OCI-LY3 (cell line): ENCODE data around the gene IPO5.
"Not testable (repeated sequence)": the region's sequence is repeated elsewhere in the genome, so short reads cannot be mapped to it uniquely, and the experiment has no call there.

Experiments
- H2AFZ ChIP-seq: fragments of 200-600, 300-600 bp; shearing (Covaris generic); 2 replicates; pipeline ENCODE4 v1.6.0; 2014; ENCODE audit warnings: antibody characterized with exemption, low read depth, low read length
- H3K27ac ChIP-seq: fragments of 200-600, 300-600 bp; sonication (generic); 2 replicates; pipeline ENCODE4 v1.5.1; 2014; ENCODE audit warnings: mild to moderate bottlenecking, low read length, moderate library complexity, mixed read lengths
- H3K27me3 ChIP-seq: fragments of 200-600, 300-600 bp; sonication (generic); 2 replicates; pipeline ENCODE4 v1.6.1; 2014; ENCODE audit warnings: low read depth, low read length, mixed read lengths
- H3K36me3 ChIP-seq: fragments of 200-600, 300-600 bp; sonication (generic); replicated peaks from 2 replicates; pipeline ENCODE3; 2014; ENCODE audit warnings: low read depth, low read length, mixed read lengths
- H3K4me1 ChIP-seq: fragments of 300-600, 200-600 bp; sonication (generic); 2 replicates; pipeline ENCODE4 v1.6.1; 2014; ENCODE audit warnings: low read length, mixed read lengths
- H3K4me2 ChIP-seq: fragments of 200-600, 300-600 bp; sonication (generic); 2 replicates; pipeline ENCODE4 v1.6.1; 2014; ENCODE audit warnings: low read length, mixed read lengths
- H3K4me3 ChIP-seq: fragments of 300-600, 200-600 bp; sonication (generic); 2 replicates; pipeline ENCODE4 v1.5.1; 2014; ENCODE audit warnings: antibody characterized with exemption, mild to moderate bottlenecking, low read length, moderate library complexity
- H3K79me2 ChIP-seq: fragments of 300-600, 200-600 bp; shearing (Covaris generic); 2 replicates; pipeline ENCODE4 v1.6.1; 2014; ENCODE audit warnings: mild to moderate bottlenecking, low read length, mixed read lengths
- H3K9ac ChIP-seq: fragments of 300-600, 200-600 bp; shearing (Covaris generic); 2 replicates; pipeline ENCODE4 v1.6.0; 2014; ENCODE audit warnings: mild to moderate bottlenecking, low read length, moderate library complexity
- H3K9me3 ChIP-seq: fragments of 200-600, 300-600 bp; shearing (Covaris generic); 2 replicates; pipeline ENCODE4 v1.6.1; 2014; ENCODE audit warnings: low read length, mixed read lengths; ENCODE audit not compliant: insufficient read depth
- H4K20me1 ChIP-seq: fragments of 200-600, 300-600 bp; sonication (generic); 2 replicates; pipeline ENCODE4 v1.6.1; 2016; ENCODE audit warnings: low read length, mixed read lengths; ENCODE audit not compliant: insufficient read depth
- EZH2phosphoT487 ChIP-seq: fragments of 200-600 bp; shearing (Covaris generic); IDR thresholded peaks from 2 replicates; pipeline ENCODE4 v1.6.1; 2018; ENCODE audit warnings: antibody characterized with exemption, mixed run types, low read depth
- TF ChIP-seq, protein P1 (sequence below): fragments of 200-600, 300-600 bp; sonication (generic); IDR thresholded peaks from 2 replicates; pipeline ENCODE4 v1.5.1; 2014; ENCODE audit warnings: antibody characterized with exemption, low read length, low read depth

The IPO5 gene

DNA sequence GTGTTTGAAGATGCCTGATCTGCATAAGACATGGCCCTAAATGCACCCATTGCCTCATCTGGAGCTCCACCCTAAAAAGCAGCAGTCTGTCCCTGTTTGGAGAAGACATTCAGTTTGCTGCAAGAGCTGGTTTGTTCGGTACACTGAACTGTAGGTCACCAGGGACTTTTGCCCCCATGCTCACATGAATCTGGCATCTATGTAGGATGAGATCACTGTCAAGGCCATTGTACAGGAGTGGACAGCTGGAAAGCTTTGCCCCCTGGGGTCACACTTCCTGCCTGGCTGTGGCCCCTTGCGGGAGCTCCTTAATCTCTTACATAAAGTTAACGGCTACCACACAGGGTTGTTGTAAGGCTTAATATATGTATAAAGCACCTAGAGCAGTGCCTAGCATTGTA is 73.0 kb downstream of the IPO5 start:
- Histone ChIP-seq H3K36me3 (peaks cover 39% of the 10 kb centered on the region), H3K4me1 (no peaks in the 10 kb centered on the region), H3K4me3 (no peak overlapping the region), H3K79me2 (no peaks in the 10 kb centered on the region), H2AFZ (no peak overlapping the region), H3K4me2 (no peak overlapping the region), H3K27ac (no peak overlapping the region), H3K9me3 (no peaks in the 10 kb centered on the region), H4K20me1 (no peaks in the 10 kb centered on the region), H3K27me3 (no peaks in the 10 kb centered on the region), H3K9ac (no peak overlapping the region)
- TF ChIP-seq, protein P1, sequence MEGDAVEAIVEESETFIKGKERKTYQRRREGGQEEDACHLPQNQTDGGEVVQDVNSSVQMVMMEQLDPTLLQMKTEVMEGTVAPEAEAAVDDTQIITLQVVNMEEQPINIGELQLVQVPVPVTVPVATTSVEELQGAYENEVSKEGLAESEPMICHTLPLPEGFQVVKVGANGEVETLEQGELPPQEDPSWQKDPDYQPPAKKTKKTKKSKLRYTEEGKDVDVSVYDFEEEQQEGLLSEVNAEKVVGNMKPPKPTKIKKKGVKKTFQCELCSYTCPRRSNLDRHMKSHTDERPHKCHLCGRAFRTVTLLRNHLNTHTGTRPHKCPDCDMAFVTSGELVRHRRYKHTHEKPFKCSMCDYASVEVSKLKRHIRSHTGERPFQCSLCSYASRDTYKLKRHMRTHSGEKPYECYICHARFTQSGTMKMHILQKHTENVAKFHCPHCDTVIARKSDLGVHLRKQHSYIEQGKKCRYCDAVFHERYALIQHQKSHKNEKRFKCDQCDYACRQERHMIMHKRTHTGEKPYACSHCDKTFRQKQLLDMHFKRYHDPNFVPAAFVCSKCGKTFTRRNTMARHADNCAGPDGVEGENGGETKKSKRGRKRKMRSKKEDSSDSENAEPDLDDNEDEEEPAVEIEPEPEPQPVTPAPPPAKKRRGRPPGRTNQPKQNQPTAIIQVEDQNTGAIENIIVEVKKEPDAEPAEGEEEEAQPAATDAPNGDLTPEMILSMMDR = no peak
- no peak for TF ChIP-seq EZH2phosphoT487

GRCh38 chr13:98032168-98032567 is 78.7 kb downstream of the IPO5 start:
- Histone ChIP-seq H3K27ac (no peak overlapping the region), H3K9me3 (no peaks in the 10 kb centered on the region), H3K36me3 (peaks cover 3% of the 10 kb centered on the region), H3K9ac (no peak overlapping the region), H3K4me1 (peaks cover 4% of the 10 kb centered on the region; the same call in 1 of the 2 replicates), H3K79me2 (no peaks in the 10 kb centered on the region), H3K27me3 (0 out of 2 replicates have a peak, but pooled peaks cover 4% of the 10 kb centered on the region), H3K4me3 (no peak overlapping the region), H3K4me2 (no peak overlapping the region), H2AFZ (no peak overlapping the region), H4K20me1 (no peaks in the 10 kb centered on the region)
- TF ChIP-seq, protein P1 = no peak
- no peak for TF ChIP-seq EZH2phosphoT487

DNA sequence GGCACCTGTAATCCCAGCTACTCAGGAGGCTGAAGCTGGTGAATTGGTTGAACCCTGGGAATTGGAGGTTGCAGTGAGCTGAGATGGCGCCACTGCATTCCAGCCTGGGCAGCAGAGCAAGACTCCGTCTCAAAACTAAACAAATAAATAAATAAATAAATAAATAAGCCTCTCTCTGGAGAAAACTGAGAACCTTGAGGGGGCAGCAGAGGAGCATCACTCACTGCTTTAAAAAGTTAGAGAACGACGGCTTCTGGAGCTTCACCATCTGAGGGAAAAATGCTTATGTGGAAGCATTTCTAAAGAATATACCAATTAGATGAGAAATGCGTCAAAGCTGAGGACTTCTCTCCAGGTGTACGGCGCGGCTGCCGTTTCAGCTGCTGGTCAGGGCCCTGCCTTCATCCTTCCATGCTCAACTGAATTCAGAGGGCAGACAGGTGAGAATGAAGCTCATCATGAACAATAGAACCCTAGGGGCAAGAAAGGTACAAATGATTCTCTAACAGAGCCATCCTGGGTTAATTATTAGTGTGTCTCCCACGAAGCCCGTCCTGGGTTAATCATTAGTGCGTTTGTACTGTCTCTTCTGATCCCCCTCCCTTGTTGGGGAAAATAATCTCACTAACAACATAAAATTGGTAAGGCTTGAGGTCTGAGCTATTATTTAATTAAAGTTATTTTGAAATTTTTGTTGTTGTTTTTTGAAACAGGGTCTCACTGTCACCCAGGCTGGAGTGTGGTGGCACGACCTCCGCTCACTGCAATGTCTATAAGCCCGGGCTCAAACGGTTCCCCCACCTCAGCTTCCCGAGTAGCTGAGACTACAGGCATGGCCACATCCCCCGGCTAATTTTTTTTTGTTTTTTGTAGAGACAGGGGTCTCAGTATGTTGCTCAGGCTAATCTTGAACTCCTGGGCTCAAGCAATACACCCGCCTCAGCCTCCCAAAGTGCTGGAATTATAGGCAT is 80.1 kb downstream of the IPO5 start:
- Histone ChIP-seq H3K79me2 (no peaks in the 10 kb centered on the region), H3K9me3 (no peaks in the 10 kb centered on the region), H3K4me1 (peaks cover 4% of the 10 kb centered on the region; the same call in 1 of the 2 replicates), H4K20me1 (no peaks in the 10 kb centered on the region), H3K9ac (no peak overlapping the region), H3K4me3 (no peak overlapping the region), H2AFZ (no peak overlapping the region), H3K27ac (no peak overlapping the region), H3K4me2 (peak overlapping the region; percentile 18), H3K27me3 (0 out of 2 replicates have a peak, but pooled peaks cover 4% of the 10 kb centered on the region), H3K36me3 (no peaks in the 10 kb centered on the region)
- no peak for TF ChIP-seq EZH2phosphoT487
- TF ChIP-seq, protein P1 = peak; percentile 21; the same call in 1 of the 2 replicates

- no peaks in the 10 kb centered on the region for H3K79me2 ChIP-seq
- H3K27ac ChIP-seq = no peak overlapping the region
- no peak overlapping the region for H3K4me2 ChIP-seq
- H3K9ac ChIP-seq = no peak overlapping the region
- H3K4me3 ChIP-seq = no peak overlapping the region
- no peaks in the 10 kb centered on the region for H3K9me3 ChIP-seq
- peaks cover 4% of the 10 kb centered on the region; the same call in 1 of the 2 replicates for H3K4me1 ChIP-seq
- H3K36me3 ChIP-seq = no peaks in the 10 kb centered on the region
- TF ChIP-seq EZH2phosphoT487 = no peak
- TF ChIP-seq, protein P1 = no peak
- H2AFZ ChIP-seq = no peak overlapping the region
- 0 out of 2 replicates have a peak, but pooled peaks cover 4% of the 10 kb centered on the region for H3K27me3 ChIP-seq
- H4K20me1 ChIP-seq = no peaks in the 10 kb centered on the region
Observed at GRCh38 chr13:98035373-98035772, 81.9 kb downstream of the IPO5 start.

GRCh38 chr13:98036564-98037302 is 83.3 kb downstream of the IPO5 start:
- H4K20me1 ChIP-seq, H3K27ac ChIP-seq, H3K4me3 ChIP-seq, H3K79me2 ChIP-seq, H3K9ac ChIP-seq, H3K36me3 ChIP-seq, H3K4me2 ChIP-seq, H2AFZ ChIP-seq, H3K9me3 ChIP-seq, H3K4me1 ChIP-seq, H3K27me3 ChIP-seq: not testable (repeated sequence)
